CD4-positive, CD25-positive, alpha-beta regulatory T cell (primary cell): Measurements from ENCODE around the gene SON. TPM values are rescaled to one million over a fixed set of nuclear protein-coding genes. Genes with fewer than 3 reads are reported as not detected.
"Not testable (repeated sequence)": the region's sequence is repeated elsewhere in the genome, so short reads cannot be mapped to it uniquely, and the experiment has no call there.

Experiments used
- ATAC-seq, 2 donors: fragments of 150-1000 bp; cut with Tn5 transposase; one replicate each; pipeline ENCODE4 v1.10.0; 2021; ENCODE audit warnings: low read depth in 2 of 2, moderate number of reproducible peaks in 2 of 2, moderate library complexity in 1 of 2
- DNase-seq, 3 donors: peaks; one replicate each; pipeline versions ENCODE4 v3.0.0 to v3.0.0-alpha.2; 2012 to 2022; ENCODE audit warnings: mixed read lengths in 1 of 3
- H3K27ac ChIP-seq: one replicate; pipeline ENCODE4 v1.7.0; 2013; ENCODE audit warnings: mild to moderate bottlenecking, low read length; ENCODE audit not compliant: insufficient read depth, poor library complexity, severe bottlenecking
- H3K27me3 ChIP-seq: one replicate; pipeline ENCODE4 v1.7.0; 2013; ENCODE audit warnings: low read length; ENCODE audit not compliant: control insufficient read depth, insufficient read depth
- H3K36me3 ChIP-seq: one replicate; pipeline ENCODE4 v1.7.0; 2013; ENCODE audit warnings: mild to moderate bottlenecking, low read length, moderate library complexity; ENCODE audit not compliant: control insufficient read depth, insufficient read depth
- H3K4me1 ChIP-seq: 2 replicates; pipeline ENCODE4 v1.7.0; 2013; ENCODE audit warnings: mild to moderate bottlenecking, low read length; ENCODE audit not compliant: insufficient read depth, control insufficient read depth, poor library complexity, severe bottlenecking
- H3K4me3 ChIP-seq: one replicate; pipeline ENCODE4 v1.7.0; 2013; ENCODE audit warnings: low read depth, mild to moderate bottlenecking, low read length, moderate library complexity
- H3K9me3 ChIP-seq, 2 experiments: 1 replicate in 1 of 2; 2 replicates in 1 of 2; pipeline ENCODE4 v1.7.0; 2013; ENCODE audit warnings: low read length in 2 of 2, mild to moderate bottlenecking in 1 of 2, moderate library complexity in 1 of 2; ENCODE audit not compliant: control insufficient read depth in 2 of 2
- H3K27ac Mint-ChIP-seq, 3 donors: one replicate each; pipeline ENCODE4 v1.8.0; 2020 to 2022; ENCODE audit warnings: mild to moderate bottlenecking in 3 of 3, mixed read lengths in 3 of 3, moderate library complexity in 2 of 3
- H3K27me3 Mint-ChIP-seq: one replicate; pipeline ENCODE4 v1.8.0; 2022; ENCODE audit warnings: mild to moderate bottlenecking, mixed read lengths
- H3K36me3 Mint-ChIP-seq: one replicate; pipeline ENCODE4 v1.8.0; 2020; ENCODE audit warnings: mixed read lengths
- H3K4me1 Mint-ChIP-seq, 4 donors: one replicate each; pipeline ENCODE4 v1.8.0; 2020 to 2022; ENCODE audit warnings: mixed read lengths in 4 of 4, mild to moderate bottlenecking in 1 of 4
- H3K4me3 Mint-ChIP-seq, 4 donors: one replicate each; pipeline ENCODE4 v1.8.0; 2020 to 2022; ENCODE audit warnings: mild to moderate bottlenecking in 4 of 4, mixed read lengths in 4 of 4, moderate library complexity in 3 of 4
- H3K9me3 Mint-ChIP-seq, 7 donors: one replicate each; pipeline ENCODE4 v1.8.0; 2020 to 2022; ENCODE audit warnings: mixed read lengths in 7 of 7, mild to moderate bottlenecking in 3 of 7, moderate library complexity in 2 of 7
- polyA plus RNA-seq, 4 donors: library from polyadenylated mRNA; unstranded; fragments of 300-500 nt; fragmentation: Illumina TruSeq; gene quantifications; one replicate each; pipeline ENCODE4 v1.2.3, GENCODE V29; 2021
- total RNA-seq: library from RNA; stranded (reverse); gene quantifications from one replicate; pipeline ENCODE4 v1.2.3, GENCODE V29; 2022

The SON gene
- total and polyA plus RNA-seq, 5 donors from 2014 or later, result 358 to 518 (median 431) TPM

GRCh38 chr21:33567914-33568313 lies 25.1 kb downstream of the SON start:
- ATAC-seq, result no peak
- Mint-ChIP-seq H3K27ac (peak overlapping the region in 2 of 3 donors; percentile 47 to 74), H3K27me3 (no peaks in the 10 kb centered on the region), H3K4me3 (no peak overlapping the region), H3K36me3 (peaks cover 34% of the 10 kb centered on the region), H3K9me3 (no peaks in the 10 kb centered on the region), H3K4me1 (peaks cover 16 to 56% (median 40%) of the 10 kb centered on the region in 4 donors)
- Histone ChIP-seq H3K4me3 (no peak overlapping the region), H3K36me3 (peaks cover 72% of the 10 kb centered on the region), H3K4me1 (peaks cover 3% of the 10 kb centered on the region), H3K27ac (no peak overlapping the region), H3K9me3 (no peaks in the 10 kb centered on the region), H3K27me3 (no peaks in the 10 kb centered on the region)
- no peak for DNase-seq

GRCh38 chr21:33568448-33568847 lies 25.6 kb downstream of the SON start:
- peaks cover 15 to 55% (median 39%) of the 10 kb centered on the region in 4 donors for H3K4me1 Mint-ChIP-seq
- Histone ChIP-seq H3K4me1 (peaks cover 3% of the 10 kb centered on the region), H3K36me3 (peaks cover 74% of the 10 kb centered on the region), H3K27me3 (no peaks in the 10 kb centered on the region), H3K27ac (no peak overlapping the region), H3K9me3 (no peaks in the 10 kb centered on the region), H3K4me3 (no peak overlapping the region)
- ATAC-seq (no peak), DNase-seq (no peak)
- H3K36me3 Mint-ChIP-seq, result peaks cover 37% of the 10 kb centered on the region
- no peak overlapping the region for H3K27ac Mint-ChIP-seq
- no peaks in the 10 kb centered on the region for H3K27me3 Mint-ChIP-seq
- H3K9me3 Mint-ChIP-seq, result no peaks in the 10 kb centered on the region
- peak overlapping the region in 1 of 4 donors; percentile 10 for H3K4me3 Mint-ChIP-seq

- DNase-seq (no peak), ATAC-seq (no peak)
- Histone ChIP-seq H3K36me3 (peaks cover 78% of the 10 kb centered on the region), H3K27ac (peak overlapping the region; percentile 30), H3K9me3 (no peaks in the 10 kb centered on the region), H3K4me1 (peaks cover 3% of the 10 kb centered on the region), H3K4me3 (no peak overlapping the region), H3K27me3 (no peaks in the 10 kb centered on the region)
- H3K4me1 Mint-ChIP-seq, result peaks cover 9 to 46% (median 36%) of the 10 kb centered on the region in 4 donors
- no peaks in the 10 kb centered on the region for H3K9me3 Mint-ChIP-seq
- H3K36me3 Mint-ChIP-seq, result peaks cover 40% of the 10 kb centered on the region
- peak overlapping the region; percentile 23 to 87 (median 72) for H3K27ac Mint-ChIP-seq
- H3K4me3 Mint-ChIP-seq, result peak overlapping the region in 2 of 4 donors; percentile 48 to 74
- H3K27me3 Mint-ChIP-seq, result no peaks in the 10 kb centered on the region
These were observed 27.2 kb downstream of the SON start for GRCh38 chr21:33569991-33570390.

GRCh38 chr21:33572350-33572749 lies 29.5 kb downstream of the SON start:
- H3K9me3 Mint-ChIP-seq, result no peaks in the 10 kb centered on the region
- ATAC-seq, result no peak
- peak overlapping the region in 2 of 3 donors; percentile 11 to 57 for H3K27ac Mint-ChIP-seq
- H3K4me1 Mint-ChIP-seq, result peaks cover 0 to 38% (median 28%) of the 10 kb centered on the region in 4 donors
- peaks cover 45% of the 10 kb centered on the region for H3K36me3 Mint-ChIP-seq
- no peak for DNase-seq
- H3K4me3 ChIP-seq, result no peak overlapping the region
- no peaks in the 10 kb centered on the region for H3K27me3 ChIP-seq
- H3K36me3 ChIP-seq, result peaks cover 95% of the 10 kb centered on the region
- no peaks in the 10 kb centered on the region for H3K27me3 Mint-ChIP-seq
- H3K9me3 ChIP-seq, result no peaks in the 10 kb centered on the region
- H3K27ac ChIP-seq, result peak overlapping the region; percentile 21
- H3K4me3 Mint-ChIP-seq, result no peak overlapping the region
- H3K4me1 ChIP-seq, result peaks cover 2% of the 10 kb centered on the region

GRCh38 chr21:33576741-33577141 lies 33.9 kb downstream of the SON start:
- not testable (repeated sequence) for H3K9me3 ChIP-seq, H3K4me1 ChIP-seq, H3K27me3 ChIP-seq, ATAC-seq, H3K27me3 Mint-ChIP-seq, H3K4me3 Mint-ChIP-seq, H3K4me3 ChIP-seq, DNase-seq, H3K27ac Mint-ChIP-seq, H3K9me3 Mint-ChIP-seq, H3K27ac ChIP-seq
- peaks cover 0 to 11% (median 8%) of the 10 kb centered on the region in 4 donors for H3K4me1 Mint-ChIP-seq
- peaks cover 28% of the 10 kb centered on the region for H3K36me3 Mint-ChIP-seq
- H3K36me3 ChIP-seq, result peaks cover 59% of the 10 kb centered on the region

- peaks cover 0 to 4% (median 3%) of the 10 kb centered on the region in 4 donors for H3K4me1 Mint-ChIP-seq
- ATAC-seq, result no peak
These were observed 35.4 kb downstream of the SON start for GRCh38 chr21:33578214-33578613.

GRCh38 chr21:33578959-33579542 lies 36.2 kb downstream of the SON start:
- Mint-ChIP-seq H3K4me3 (no peak overlapping the region), H3K27me3 (no peaks in the 10 kb centered on the region), H3K4me1 (peaks cover 0 to 3% (median under 1%) of the 10 kb centered on the region in 4 donors), H3K9me3 (no peaks in the 10 kb centered on the region), H3K36me3 (peaks cover 12% of the 10 kb centered on the region), H3K27ac (no peak overlapping the region)
- ATAC-seq (no peak), DNase-seq (peak in 1 of 3 donors; percentile 27)
- Histone ChIP-seq H3K27me3 (no peaks in the 10 kb centered on the region), H3K4me1 (peaks cover 2% of the 10 kb centered on the region), H3K9me3 (no peaks in the 10 kb centered on the region), H3K4me3 (no peak overlapping the region), H3K27ac (no peak overlapping the region), H3K36me3 (peaks cover 41% of the 10 kb centered on the region)

More at GRCh38 chr21:33578214-33578613, 35.4 kb downstream of the SON start:
- no peak overlapping the region for H3K27ac ChIP-seq
- Mint-ChIP-seq H3K36me3 (peaks cover 16% of the 10 kb centered on the region), H3K27ac (no peak overlapping the region), H3K4me3 (no peak overlapping the region), H3K27me3 (no peaks in the 10 kb centered on the region), H3K9me3 (no peaks in the 10 kb centered on the region)
- H3K4me3 ChIP-seq, result no peak overlapping the region
- peaks cover 2% of the 10 kb centered on the region for H3K4me1 ChIP-seq
- no peaks in the 10 kb centered on the region for H3K27me3 ChIP-seq
- H3K36me3 ChIP-seq, result peaks cover 45% of the 10 kb centered on the region
- DNase-seq, result no peak
- H3K9me3 ChIP-seq, result no peaks in the 10 kb centered on the region

GRCh38 chr21:33584455-33584854 lies 41.6 kb downstream of the SON start:
- H3K27ac ChIP-seq, result no peak overlapping the region
- H3K9me3 ChIP-seq, result no peaks in the 10 kb centered on the region
- no peaks in the 10 kb centered on the region for H3K9me3 Mint-ChIP-seq
- no peaks in the 10 kb centered on the region for H3K36me3 Mint-ChIP-seq
- peak overlapping the region in 1 of 4 donors; percentile 8 for H3K4me3 Mint-ChIP-seq
- ATAC-seq, result no peak
- H3K27me3 Mint-ChIP-seq, result no peaks in the 10 kb centered on the region
- H3K4me3 ChIP-seq, result no peak overlapping the region
- H3K27ac Mint-ChIP-seq, result no peak overlapping the region
- peaks cover 6 to 16% (median 16%) of the 10 kb centered on the region in 4 donors for H3K4me1 Mint-ChIP-seq
- H3K36me3 ChIP-seq, result peaks cover 4% of the 10 kb centered on the region
- H3K27me3 ChIP-seq, result no peaks in the 10 kb centered on the region
- peaks cover 19% of the 10 kb centered on the region for H3K4me1 ChIP-seq
- DNase-seq, result no peak
